Naive thymus-derived CD4-positive, alpha-beta T cell (primary cell): ENCODE measurements around the gene CIDEB. TPM values are rescaled to one million over a fixed set of nuclear protein-coding genes. Genes with fewer than 3 reads are reported as not detected.

Experiments used
- ATAC-seq: fragments of 150-1000 bp; cut with Tn5 transposase; 2 replicates; pipeline ENCODE4 v1.10.0; 2021; ENCODE audit warnings: mild to moderate bottlenecking, moderate library complexity
- CTCF ChIA-PET: fragments of 350-600 bp; sonication (Branson Sonifier 250); formaldehyde crosslinking; loops from one replicate; lab custom pipeline; 2021; ENCODE audit warnings: antibody characterized with exemption; lab: Charles Lee
- POLR2A ChIA-PET: fragments of 350-600 bp; sonication (Branson Sonifier 250); formaldehyde crosslinking; loops from one replicate; lab custom pipeline; 2021; ENCODE audit warnings: antibody characterized with exemption, inconsistent platforms; lab: Charles Lee
- DNase-seq, 9 donors: peaks; one replicate each; pipeline versions ENCODE4 v3.0.0 to v3.0.0-alpha.2; 2020 to 2022; ENCODE audit warnings: mixed read lengths in 1 of 9
- H3K27ac ChIP-seq: one replicate; pipeline ENCODE4 v1.7.0; 2013; ENCODE audit warnings: mild to moderate bottlenecking, low read depth, low read length, moderate library complexity
- H3K27me3 ChIP-seq, 2 donors: one replicate each; pipeline ENCODE4 v1.7.0; 2013; ENCODE audit warnings: low read length in 2 of 2, mild to moderate bottlenecking in 2 of 2, moderate library complexity in 2 of 2; ENCODE audit not compliant: control insufficient read depth in 2 of 2, insufficient read depth in 2 of 2
- H3K36me3 ChIP-seq, 3 experiments: 1 replicate in 2 of 3; 2 replicates in 1 of 3; pipeline ENCODE4 v1.7.0; 2013; ENCODE audit warnings: low read length in 3 of 3, mild to moderate bottlenecking in 3 of 3, moderate library complexity in 1 of 3; ENCODE audit not compliant: insufficient read depth in 3 of 3, control insufficient read depth in 2 of 3
- H3K4me1 ChIP-seq, 2 donors: one replicate each; pipeline ENCODE4 v1.7.0; 2013; ENCODE audit warnings: low read length in 2 of 2, mild to moderate bottlenecking in 2 of 2, moderate library complexity in 1 of 2; ENCODE audit not compliant: control insufficient read depth in 2 of 2, insufficient read depth in 2 of 2
- H3K4me3 ChIP-seq: 2 replicates; pipeline ENCODE4 v1.7.0; 2013; ENCODE audit warnings: mild to moderate bottlenecking, low read length
- H3K9me3 ChIP-seq, 3 experiments: 1 replicate in 2 of 3; 2 replicates in 1 of 3; pipeline ENCODE4 v1.7.0; 2013; ENCODE audit warnings: low read length in 3 of 3; ENCODE audit not compliant: control insufficient read depth in 2 of 3
- H3K27ac Mint-ChIP-seq, 9 donors: one replicate each; pipeline ENCODE4 v1.8.0; 2020 to 2022; ENCODE audit warnings: mixed read lengths in 9 of 9, mild to moderate bottlenecking in 8 of 9, moderate library complexity in 5 of 9, inconsistent platforms in 2 of 9
- H3K27me3 Mint-ChIP-seq, 5 donors: one replicate each; pipeline ENCODE4 v1.8.0; 2021 to 2022; ENCODE audit warnings: mixed read lengths in 5 of 5, mild to moderate bottlenecking in 1 of 5
- H3K36me3 Mint-ChIP-seq, 5 donors: one replicate each; pipeline ENCODE4 v1.8.0; 2020 to 2022; ENCODE audit warnings: mixed read lengths in 5 of 5, mild to moderate bottlenecking in 3 of 5, inconsistent platforms in 1 of 5
- H3K4me1 Mint-ChIP-seq, 7 donors: one replicate each; pipeline ENCODE4 v1.8.0; 2020 to 2022; ENCODE audit warnings: mixed read lengths in 7 of 7, mild to moderate bottlenecking in 3 of 7, inconsistent platforms in 1 of 7
- H3K4me3 Mint-ChIP-seq, 10 donors: one replicate each; pipeline ENCODE4 v1.8.0; 2020 to 2022; ENCODE audit warnings: mild to moderate bottlenecking in 10 of 10, mixed read lengths in 10 of 10, moderate library complexity in 6 of 10, inconsistent platforms in 2 of 10
- H3K9me3 Mint-ChIP-seq, 11 donors: one replicate each; pipeline ENCODE4 v1.8.0; 2020 to 2022; ENCODE audit warnings: mixed read lengths in 11 of 11, mild to moderate bottlenecking in 4 of 11, inconsistent platforms in 1 of 11, moderate library complexity in 1 of 11
- intact Hi-C, 2 donors: fragments of 100-400 bp; cut with micrococcal nuclease; formaldehyde crosslinking; loops; one replicate each; pipeline ENCODE4 v1.15.1; 2023
- polyA plus RNA-seq, 2 donors: library from polyadenylated mRNA; unstranded; fragments of 300-500 nt; fragmentation: Illumina TruSeq; gene quantifications; one replicate each; pipeline ENCODE4 v1.2.3, GENCODE V29; 2021
- total RNA-seq, 6 experiments: library from RNA in 5 of 6; stranded (reverse) in 5 of 6; gene quantifications; 1 replicate in 5 of 6; 2 replicates in 1 of 6; pipeline ENCODE4 v1.2.3 and lab custom pipeline; 2021 to 2026

CIDEB gene
- total and polyA plus RNA-seq, 7 experiments from 2014 or later = 16.4 to 31.5 (median 19.3) TPM

- CTCF ChIA-PET = interaction anchor here (2.8 to 15.8 kb wide), 3 partner anchors 64 to 100 kb away, joined by 9 to 317 read pairs (median 23); partner anchors contain the start of genes CBLN3, KHNYN, RABGGTA and TINF2
- DNase-seq (peak in 3 of 9 donors; percentile 31 to 41 (median 40)), ATAC-seq (no peak)
- Mint-ChIP-seq H3K4me3 (peak within 1 kb of the TSS; percentile 18 to 94 (median 60)), H3K9me3 (peaks cover 0 to 5% (median 0%) of the 10 kb centered on the region in 11 donors), H3K27ac (no peak within 1 kb of the TSS), H3K4me1 (peaks cover 25 to 60% (median 52%) of the 10 kb centered on the region in 7 donors), H3K27me3 (peaks cover 9 to 46% (median 17%) of the 10 kb centered on the region in 5 donors), H3K36me3 (peaks cover 0 to 32% (median 12%) of the 10 kb centered on the region in 5 donors)
- H3K27me3 ChIP-seq = peaks cover 7 to 13% of the 10 kb centered on the region in 2 donors
- H3K27ac ChIP-seq = no peak within 1 kb of the TSS
- no peaks in the 10 kb centered on the region for H3K9me3 ChIP-seq
- peak within 1 kb of the TSS; percentile 52 for H3K4me3 ChIP-seq
- peaks cover 0 to 30% (median 0%) of the 10 kb centered on the region in 3 experiments for H3K36me3 ChIP-seq
- intact Hi-C loops = no loop called here
- H3K4me1 ChIP-seq = peaks cover 43 to 56% of the 10 kb centered on the region in 2 donors
- POLR2A ChIA-PET = interaction anchor here (0.8 to 16.5 kb wide), 3 partner anchors 23 to 96 kb away, joined by 3 to 293 read pairs (median 19); partner anchors contain the start of genes CBLN3, KHNYN, LTB4R and LTB4R2
Measured at GRCh38 chr14:24334431-24335291, 26.9 kb upstream of the CIDEB start, which contains the start of gene ADCY4. ADCY4 (minus strand) TSS chr14:24335071; CDS start chr14:24334652, 419 bp downstream.

DNA sequence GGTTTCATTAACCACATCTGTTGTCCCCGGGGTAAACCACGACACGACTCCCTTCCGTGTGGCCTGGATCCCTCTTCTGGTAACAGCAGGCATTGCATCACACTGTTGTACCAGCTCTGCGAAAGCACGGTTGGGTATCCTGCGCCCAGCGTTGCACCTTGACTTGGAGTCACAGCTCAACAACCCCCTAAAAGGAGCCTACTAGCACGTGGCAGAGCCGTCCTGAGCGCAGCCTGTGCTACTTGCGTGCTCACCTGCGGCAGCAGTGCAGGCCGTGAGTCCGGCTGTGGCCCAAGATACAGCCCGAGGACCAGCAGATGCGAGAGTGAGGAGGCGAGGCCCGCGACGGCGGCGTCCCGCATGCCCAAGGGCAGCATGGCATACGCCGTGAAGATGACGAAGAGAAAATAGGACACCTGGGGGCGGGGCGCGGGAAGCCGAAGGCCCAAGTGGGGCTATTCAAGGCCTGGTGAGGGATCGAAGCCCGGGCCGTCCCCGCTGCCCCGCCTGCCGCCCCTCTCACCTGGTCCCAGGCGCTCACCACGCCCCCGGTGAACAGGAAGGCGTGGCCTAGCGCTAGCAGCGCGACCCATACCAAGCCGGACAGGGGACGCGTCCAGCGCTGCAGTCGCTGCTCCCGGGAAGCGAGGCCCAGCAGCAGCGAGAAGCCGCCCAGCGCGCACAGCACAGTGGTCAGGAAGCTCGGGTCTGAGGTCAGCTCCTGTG is 24.7 kb upstream of the CIDEB start:
- intact Hi-C loops = loop anchor here (1.0 to 2.0 kb wide), 13 partner anchors 8 to 342 kb away; partner anchors contain the start of genes RABGGTA (in 2 of the 2), TINF2 (in 2 of the 2), CHMP4A (in 1 of the 2) and DCAF11 (in 1 of the 2)
- H3K36me3 ChIP-seq = peaks cover 0 to 18% (median 0%) of the 10 kb centered on the region in 3 experiments
- ATAC-seq (peak; percentile 90), DNase-seq (peak; percentile 56 to 93 (median 87))
- peak overlapping the region; percentile 43 for H3K4me3 ChIP-seq
- ChIA-PET CTCF (interaction anchor here (0.6 to 15.8 kb wide), 20 partner anchors 9 to 274 kb away, joined by 3 to 317 read pairs (median 4); partner anchors contain the start of genes CBLN3, CIDEB, DHRS1 and KHNYN), POLR2A (interaction anchor here (0.6 to 16.5 kb wide), 12 partner anchors 8 to 145 kb away, joined by 3 to 293 read pairs (median 4); partner anchors contain the start of genes CBLN3, CIDEB, KHNYN and LTB4R)
- peaks cover 9 to 46% (median 17%) of the 10 kb centered on the region in 5 donors for H3K27me3 Mint-ChIP-seq
- no peak overlapping the region for H3K27ac ChIP-seq
- H3K4me1 ChIP-seq = peaks cover 37 to 59% of the 10 kb centered on the region in 2 donors
- H3K9me3 Mint-ChIP-seq = peaks cover 0 to 5% (median 0%) of the 10 kb centered on the region in 11 donors
- H3K27me3 ChIP-seq = peaks cover 7 to 13% of the 10 kb centered on the region in 2 donors
- H3K9me3 ChIP-seq = no peaks in the 10 kb centered on the region
- peak overlapping the region; percentile 57 to 93 (median 84) for H3K27ac Mint-ChIP-seq
- H3K4me3 Mint-ChIP-seq = peak overlapping the region; percentile 66 to 94 (median 83)
- peaks cover 0 to 21% (median 12%) of the 10 kb centered on the region in 5 donors for H3K36me3 Mint-ChIP-seq
- H3K4me1 Mint-ChIP-seq = peaks cover 25 to 62% (median 40%) of the 10 kb centered on the region in 7 donors

DNA sequence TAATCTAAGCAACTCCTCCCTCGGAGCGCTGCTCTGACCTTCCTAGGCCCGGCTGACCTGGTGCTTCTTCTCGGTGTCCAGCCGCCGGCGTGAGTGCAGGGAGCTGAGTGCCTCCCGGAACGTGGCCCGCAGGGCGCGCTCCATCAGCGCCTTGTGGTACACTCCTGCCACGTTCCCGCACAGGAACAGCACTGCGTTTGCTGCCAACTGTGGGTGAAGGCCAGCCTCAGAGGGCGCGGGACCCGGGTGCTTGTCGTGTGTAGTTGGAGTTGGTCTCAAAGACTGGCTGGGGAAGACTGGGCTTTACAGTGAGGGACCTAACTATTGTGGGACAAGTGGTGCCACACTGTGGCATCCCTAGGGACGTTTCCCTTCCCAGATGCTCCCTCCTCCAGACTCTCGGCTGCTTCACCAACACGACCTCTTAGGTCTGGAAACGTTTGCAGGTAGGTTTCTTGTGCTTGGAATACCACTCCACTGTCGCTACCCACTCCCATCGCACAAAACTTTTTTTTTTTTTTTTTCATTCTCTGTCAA is 24.0 kb upstream of the CIDEB start:
- peaks cover 41 to 64% of the 10 kb centered on the region in 2 donors for H3K4me1 ChIP-seq
- no peak for ATAC-seq
- H3K9me3 ChIP-seq = no peaks in the 10 kb centered on the region
- H3K27ac ChIP-seq = no peak overlapping the region
- peaks cover 0 to 16% (median 12%) of the 10 kb centered on the region in 5 donors for H3K36me3 Mint-ChIP-seq
- peak overlapping the region; percentile 66 to 94 (median 83) for H3K4me3 Mint-ChIP-seq
- H3K4me1 Mint-ChIP-seq = peaks cover 30 to 67% (median 45%) of the 10 kb centered on the region in 7 donors
- peaks cover 7 to 13% of the 10 kb centered on the region in 2 donors for H3K27me3 ChIP-seq
- H3K27me3 Mint-ChIP-seq = peaks cover 9 to 46% (median 17%) of the 10 kb centered on the region in 5 donors
- peaks cover 0 to 11% (median 0%) of the 10 kb centered on the region in 3 experiments for H3K36me3 ChIP-seq
- intact Hi-C loops = loop anchor here (1.0 to 2.0 kb wide), 13 partner anchors 9 to 343 kb away; partner anchors contain the start of genes RABGGTA (in 2 of the 2), TINF2 (in 2 of the 2), CHMP4A (in 1 of the 2) and DCAF11 (in 1 of the 2)
- H3K9me3 Mint-ChIP-seq = peaks cover 0 to 5% (median 0%) of the 10 kb centered on the region in 11 donors
- no peak for DNase-seq
- ChIA-PET CTCF (interaction anchor here (0.6 to 15.8 kb wide), 17 partner anchors 8 to 274 kb away, joined by 3 to 317 read pairs (median 4); partner anchors contain the start of genes CBLN3, CIDEB, DHRS1 and KHNYN), POLR2A (interaction anchor here (0.5 to 16.5 kb wide), 10 partner anchors 8 to 144 kb away, joined by 3 to 293 read pairs (median 6); partner anchors contain the start of genes CBLN3, KHNYN, LTB4R and LTB4R2)
- H3K4me3 ChIP-seq = peak overlapping the region; percentile 11
- H3K27ac Mint-ChIP-seq = peak overlapping the region; percentile 57 to 93 (median 84)

- no peak for ATAC-seq
- Histone ChIP-seq H3K9me3 (no peaks in the 10 kb centered on the region), H3K27me3 (peaks cover 7 to 13% of the 10 kb centered on the region in 2 donors), H3K27ac (no peak overlapping the region), H3K36me3 (peaks cover 0 to 5% (median 0%) of the 10 kb centered on the region in 3 experiments), H3K4me1 (peaks cover 41 to 64% of the 10 kb centered on the region in 2 donors), H3K4me3 (no peak overlapping the region)
- Mint-ChIP-seq H3K36me3 (peaks cover 0 to 11% (median 6%) of the 10 kb centered on the region in 5 donors), H3K27me3 (peaks cover 9 to 42% (median 17%) of the 10 kb centered on the region in 5 donors), H3K9me3 (peaks cover 0 to 5% (median 0%) of the 10 kb centered on the region in 11 donors), H3K4me3 (no peak overlapping the region), H3K27ac (peak overlapping the region in 3 of 9 donors; percentile 10 to 77 (median 15)), H3K4me1 (peaks cover 29 to 67% (median 45%) of the 10 kb centered on the region in 7 donors)
- ChIA-PET POLR2A (interaction anchor here (0.5 to 16.5 kb wide), 8 partner anchors 9 to 144 kb away, joined by 3 to 293 read pairs (median 6); partner anchors contain the start of genes CBLN3, KHNYN, LTB4R and LTB4R2), CTCF (interaction anchor here (0.6 to 15.8 kb wide), 8 partner anchors 9 to 105 kb away, joined by 3 to 317 read pairs (median 6); partner anchors contain the start of genes CBLN3, CIDEB, KHNYN and LTB4R)
- intact Hi-C loops = no loop called here
- no peak for DNase-seq
Measured at GRCh38 chr14:24330973-24331674, 23.3 kb upstream of the CIDEB start.

- H3K9me3 ChIP-seq = no peaks in the 10 kb centered on the region
- intact Hi-C loops = no loop called here
- Mint-ChIP-seq H3K27ac (peak overlapping the region in 1 of 9 donors; percentile 39), H3K4me3 (no peak overlapping the region), H3K27me3 (peaks cover 3 to 32% (median 9%) of the 10 kb centered on the region in 5 donors), H3K36me3 (peaks cover 0 to 5% (median 0%) of the 10 kb centered on the region in 5 donors), H3K9me3 (peaks cover 0 to 5% (median 0%) of the 10 kb centered on the region in 11 donors), H3K4me1 (peaks cover 22 to 61% (median 38%) of the 10 kb centered on the region in 7 donors)
- peaks cover 7% of the 10 kb centered on the region in 2 donors for H3K27me3 ChIP-seq
- peak in 1 of 9 donors; percentile 33 for DNase-seq
- CTCF ChIA-PET = interaction anchor here (0.7 to 15.8 kb wide), 3 partner anchors 10 to 105 kb away, joined by 3 to 317 read pairs (median 7); partner anchors contain the start of genes CBLN3, KHNYN and RIPK3
- H3K27ac ChIP-seq = no peak overlapping the region
- no peak overlapping the region for H3K4me3 ChIP-seq
- H3K36me3 ChIP-seq = no peaks in the 10 kb centered on the region
- POLR2A ChIA-PET = interaction anchor here (1.0 to 16.5 kb wide), 3 partner anchors 56 to 112 kb away, joined by 3 to 293 read pairs (median 3); partner anchors contain the start of genes CBLN3 and KHNYN
- peaks cover 40 to 64% of the 10 kb centered on the region in 2 donors for H3K4me1 ChIP-seq
- peak; percentile 69 for ATAC-seq
Measured at GRCh38 chr14:24329736-24330135, 22.0 kb upstream of the CIDEB start.
